ENCODE results near the gene GSTM1.

GRCh38 chr1:109652402-109652801 is 35.2 kb upstream of the GSTM1 start:
- TF ChIP-seq, protein P1, sequence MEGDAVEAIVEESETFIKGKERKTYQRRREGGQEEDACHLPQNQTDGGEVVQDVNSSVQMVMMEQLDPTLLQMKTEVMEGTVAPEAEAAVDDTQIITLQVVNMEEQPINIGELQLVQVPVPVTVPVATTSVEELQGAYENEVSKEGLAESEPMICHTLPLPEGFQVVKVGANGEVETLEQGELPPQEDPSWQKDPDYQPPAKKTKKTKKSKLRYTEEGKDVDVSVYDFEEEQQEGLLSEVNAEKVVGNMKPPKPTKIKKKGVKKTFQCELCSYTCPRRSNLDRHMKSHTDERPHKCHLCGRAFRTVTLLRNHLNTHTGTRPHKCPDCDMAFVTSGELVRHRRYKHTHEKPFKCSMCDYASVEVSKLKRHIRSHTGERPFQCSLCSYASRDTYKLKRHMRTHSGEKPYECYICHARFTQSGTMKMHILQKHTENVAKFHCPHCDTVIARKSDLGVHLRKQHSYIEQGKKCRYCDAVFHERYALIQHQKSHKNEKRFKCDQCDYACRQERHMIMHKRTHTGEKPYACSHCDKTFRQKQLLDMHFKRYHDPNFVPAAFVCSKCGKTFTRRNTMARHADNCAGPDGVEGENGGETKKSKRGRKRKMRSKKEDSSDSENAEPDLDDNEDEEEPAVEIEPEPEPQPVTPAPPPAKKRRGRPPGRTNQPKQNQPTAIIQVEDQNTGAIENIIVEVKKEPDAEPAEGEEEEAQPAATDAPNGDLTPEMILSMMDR (IDR thresholded peaks at IDR 0.05) = no peak
- TF ChIP-seq POLR2A (IDR thresholded peaks at IDR 0.05) (no peak), EP300 (IDR thresholded peaks at IDR 0.05; ENCODE audit: low read depth) (no peak)
